HCT116 (cell line): ENCODE results near the gene TEPSIN.

Experiments
- CTCF ChIP-seq, 3 experiments: fragments of 200-600 bp in 1 of 3; sonication (generic) in 1 of 3; IDR thresholded peaks in 2 of 3; conservative IDR thresholded peaks in 1 of 3; 2 replicates each; pipeline ENCODE4 v1.5.1; 2012 to 2017; ENCODE audit warnings: low read depth in 2 of 3, low read length in 2 of 3, antibody characterized with exemption in 1 of 3, borderline replicate concordance in 1 of 3, control low read depth in 1 of 3, mild to moderate bottlenecking in 1 of 3, mixed read lengths in 1 of 3, mixed run types in 1 of 3, moderate library complexity in 1 of 3; ENCODE audit not compliant: insufficient read depth in 1 of 3
- ELF1 ChIP-seq: IDR thresholded peaks from 2 replicates; pipeline ENCODE4 v1.6.1; 2012; ENCODE audit warnings: low read depth, borderline replicate concordance
- EZH2 ChIP-seq: fragments of 200-600 bp; sonication (generic); IDR thresholded peaks from 2 replicates; pipeline ENCODE4 v1.6.1; 2017; ENCODE audit warnings: antibody characterized with exemption, mixed run types
- POLR2A ChIP-seq: IDR thresholded peaks from 2 replicates; pipeline ENCODE4 v1.7.0; 2011; ENCODE audit warnings: borderline replicate concordance; ENCODE audit not compliant: insufficient read depth, insufficient read length; ENCODE audit errors: extremely low read depth
- POLR2AphosphoS5 ChIP-seq: IDR thresholded peaks from 2 replicates; pipeline ENCODE4 v1.6.1; 2011; ENCODE audit warnings: mild to moderate bottlenecking, low read depth, low read length, moderate library complexity
- SIN3A ChIP-seq: IDR thresholded peaks from 2 replicates; pipeline ENCODE4 v1.6.1; 2012; ENCODE audit warnings: low read depth
- ZNF274 ChIP-seq: fragments of 200-500 bp; sonication (Bioruptor generic); IDR thresholded peaks from 2 replicates; pipeline ENCODE4 v1.6.1; 2014; ENCODE audit warnings: mild to moderate bottlenecking, low read depth, low read length, inconsistent platforms

- TF ChIP-seq ELF1 (no peak), EZH2 (no peak), ZNF274 (no peak), POLR2AphosphoS5 (no peak), SIN3A (no peak), CTCF (IDR thresholded peaks at IDR 0.05 in 2 of 3, conservative IDR thresholded peaks at IDR 0.05 in 1 of 3; ENCODE audit: borderline replicate concordance in 1 of 3, insufficient read depth in 1 of 3, low read depth in 2 of 3, low read length in 2 of 3) (no peak), POLR2A (no peak)
Observed at GRCh38 chr17:81183316-81183715, 55.5 kb downstream of the TEPSIN start.
